ENCODE measurements around the gene TBC1D22A. TPM values are rescaled to one million over a fixed set of nuclear protein-coding genes. Genes with fewer than 3 reads are reported as not detected.

TBC1D22A gene
- polyA plus RNA-seq, 1 of the 3 experiments (the other 2 are of a cell fraction), result 16.5 TPM

DNA sequence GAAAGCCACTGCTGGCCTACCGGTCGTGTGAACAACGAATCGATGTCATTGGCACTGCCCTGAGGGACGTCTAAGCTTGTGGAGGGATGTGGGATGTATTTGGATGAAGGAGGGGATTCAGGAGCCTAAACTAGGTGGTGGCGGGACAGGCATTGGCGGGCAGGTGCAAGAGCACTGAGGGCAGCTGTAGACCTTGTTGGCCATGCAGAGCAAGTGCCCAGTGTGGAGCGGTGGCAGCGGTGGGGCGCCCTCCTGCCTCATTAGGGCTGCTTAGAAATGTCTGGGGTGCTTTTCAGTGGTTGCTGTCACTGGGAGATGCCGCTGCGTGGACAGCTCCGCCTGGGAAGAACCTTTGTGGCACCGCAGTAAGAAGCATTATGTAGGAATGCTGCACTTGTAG, 220.2 kb downstream of the TBC1D22A start:
- CTCF ChIA-PET, result no interaction called here
- Histone ChIP-seq H3K9me3 (no peaks in the 10 kb centered on the region), H4K20me1 (ENCODE audit: insufficient read depth) (0 out of 2 replicates have a peak, but pooled peaks cover 5% of the 10 kb centered on the region), H3K9ac (no peak overlapping the region), H3K79me2 (ENCODE audit: insufficient read depth) (no peaks in the 10 kb centered on the region), H3K9me2 (no peaks in the 10 kb centered on the region), H3K27ac (ENCODE audit: low read depth in 2 of 2, low read length in 1 of 2) (no peak overlapping the region), H3K36me3 (replicated peaks in 1 of 2; ENCODE audit: control insufficient read depth in 1 of 2, insufficient read depth in 2 of 2, low read length in 1 of 2) (peaks cover 5 to 10% of the 10 kb centered on the region in 2 experiments), H3F3A (replicated peaks; ENCODE audit: insufficient read depth) (no peaks in the 10 kb centered on the region), H3K4me3 (ENCODE audit: low read depth in 2 of 2, low read length in 1 of 2) (no peak overlapping the region), H3K4me1 (ENCODE audit: control insufficient read depth in 1 of 2, insufficient read depth in 2 of 2, low read depth in 1 of 2, low read length in 1 of 2) (peaks cover 0 to 5% of the 10 kb centered on the region in 2 experiments; a peak in 1 of 4 replicates), H3K4me2 (no peak overlapping the region), H2AFZ (ENCODE audit: low read depth) (no peak overlapping the region), H3K27me3 (ENCODE audit: insufficient read depth) (no peaks in the 10 kb centered on the region)
- POLR2A ChIA-PET, result no interaction called here
- 99% methylated on average over 11 of the region's 14 CpGs for WGBS (ENCODE audit: low lambda C conversion rate)
- TF ChIP-seq JUND (IDR thresholded peaks at IDR 0.05) (no peak), GABPA (IDR thresholded peaks at IDR 0.05; ENCODE audit: low read depth) (no peak), EZH2phosphoT487 (IDR thresholded peaks at IDR 0.05; ENCODE audit: borderline replicate concordance, low read depth) (no peak), RXRA (IDR thresholded peaks at IDR 0.05; ENCODE audit: borderline replicate concordance, low read depth) (no peak), RCOR1 (IDR thresholded peaks at IDR 0.05; ENCODE audit: low read length) (no peak)
- TF ChIP-seq, protein P1, sequence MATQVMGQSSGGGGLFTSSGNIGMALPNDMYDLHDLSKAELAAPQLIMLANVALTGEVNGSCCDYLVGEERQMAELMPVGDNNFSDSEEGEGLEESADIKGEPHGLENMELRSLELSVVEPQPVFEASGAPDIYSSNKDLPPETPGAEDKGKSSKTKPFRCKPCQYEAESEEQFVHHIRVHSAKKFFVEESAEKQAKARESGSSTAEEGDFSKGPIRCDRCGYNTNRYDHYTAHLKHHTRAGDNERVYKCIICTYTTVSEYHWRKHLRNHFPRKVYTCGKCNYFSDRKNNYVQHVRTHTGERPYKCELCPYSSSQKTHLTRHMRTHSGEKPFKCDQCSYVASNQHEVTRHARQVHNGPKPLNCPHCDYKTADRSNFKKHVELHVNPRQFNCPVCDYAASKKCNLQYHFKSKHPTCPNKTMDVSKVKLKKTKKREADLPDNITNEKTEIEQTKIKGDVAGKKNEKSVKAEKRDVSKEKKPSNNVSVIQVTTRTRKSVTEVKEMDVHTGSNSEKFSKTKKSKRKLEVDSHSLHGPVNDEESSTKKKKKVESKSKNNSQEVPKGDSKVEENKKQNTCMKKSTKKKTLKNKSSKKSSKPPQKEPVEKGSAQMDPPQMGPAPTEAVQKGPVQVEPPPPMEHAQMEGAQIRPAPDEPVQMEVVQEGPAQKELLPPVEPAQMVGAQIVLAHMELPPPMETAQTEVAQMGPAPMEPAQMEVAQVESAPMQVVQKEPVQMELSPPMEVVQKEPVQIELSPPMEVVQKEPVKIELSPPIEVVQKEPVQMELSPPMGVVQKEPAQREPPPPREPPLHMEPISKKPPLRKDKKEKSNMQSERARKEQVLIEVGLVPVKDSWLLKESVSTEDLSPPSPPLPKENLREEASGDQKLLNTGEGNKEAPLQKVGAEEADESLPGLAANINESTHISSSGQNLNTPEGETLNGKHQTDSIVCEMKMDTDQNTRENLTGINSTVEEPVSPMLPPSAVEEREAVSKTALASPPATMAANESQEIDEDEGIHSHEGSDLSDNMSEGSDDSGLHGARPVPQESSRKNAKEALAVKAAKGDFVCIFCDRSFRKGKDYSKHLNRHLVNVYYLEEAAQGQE (IDR thresholded peaks at IDR 0.05; ENCODE audit: low read depth, low read length), result no peak
- no peak for DNase-seq

DNA sequence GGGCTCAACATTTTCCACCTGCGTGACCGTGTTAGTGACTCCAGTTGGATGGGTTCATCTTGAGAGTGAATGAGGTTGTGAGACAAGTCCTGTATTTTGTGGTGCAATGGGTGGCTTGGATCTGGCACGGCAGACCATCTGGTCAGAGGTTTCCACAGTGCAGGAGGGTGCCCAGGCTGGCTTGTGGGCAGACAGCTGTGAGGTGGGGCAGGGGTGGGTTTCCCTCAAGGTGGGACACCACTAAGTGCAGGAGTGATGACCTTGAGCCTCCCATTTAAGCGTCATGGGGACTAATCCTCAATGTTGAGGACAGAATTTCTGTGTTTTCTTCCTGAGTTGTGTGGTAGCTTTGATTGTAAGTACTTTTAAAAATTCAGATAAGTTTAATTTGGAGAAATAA, 220.6 kb downstream of the TBC1D22A start:
- ChIA-PET CTCF (interaction anchor here (0.6 kb wide), 1 partner anchor 241 kb away, joined by 3 read pairs; no protein-coding TSS in a partner anchor), POLR2A (no interaction called here)
- no peak overlapping the region for H3K4me3 ChIP-seq (ENCODE audit: low read depth in 2 of 2, low read length in 1 of 2)
- H3K9me3 ChIP-seq, result no peaks in the 10 kb centered on the region
- no peaks in the 10 kb centered on the region for H3F3A ChIP-seq (replicated peaks; ENCODE audit: insufficient read depth)
- no peaks in the 10 kb centered on the region for H3K27me3 ChIP-seq (ENCODE audit: insufficient read depth)
- TF ChIP-seq TAF1 (IDR thresholded peaks at IDR 0.05; ENCODE audit: borderline replicate concordance, low read depth, low read length) (no peak), ELF1 (IDR thresholded peaks at IDR 0.05) (no peak), FOXJ3 (CRISPR knock-in tag; IDR thresholded peaks at IDR 0.05) (no peak), RCOR1 (IDR thresholded peaks at IDR 0.05; ENCODE audit: low read length) (no peak), JUND (IDR thresholded peaks at IDR 0.05) (no peak), SIN3A (IDR thresholded peaks at IDR 0.05; ENCODE audit: borderline replicate concordance, low read depth, low read length) (no peak), TEAD4 (IDR thresholded peaks at IDR 0.05; ENCODE audit: borderline replicate concordance, insufficient read depth) (no peak), RAD21 (IDR thresholded peaks at IDR 0.05; ENCODE audit: low read length) (no peak), POLR2AphosphoS5 (IDR thresholded peaks at IDR 0.05; ENCODE audit: low read depth, low read length) (no peak), EP300 (IDR thresholded peaks at IDR 0.05; ENCODE audit: borderline replicate concordance in 1 of 2, low read depth in 1 of 2, low read length in 1 of 2) (no peak), GATA2 (CRISPR knock-in tag; IDR thresholded peaks at IDR 0.05) (no peak), SMC3 (IDR thresholded peaks at IDR 0.05; ENCODE audit: low read depth, low read length) (no peak), YY1 (IDR thresholded peaks at IDR 0.05; ENCODE audit: low read depth) (no peak), RXRA (IDR thresholded peaks at IDR 0.05; ENCODE audit: borderline replicate concordance, low read depth) (no peak)
- TF ChIP-seq, protein P2, sequence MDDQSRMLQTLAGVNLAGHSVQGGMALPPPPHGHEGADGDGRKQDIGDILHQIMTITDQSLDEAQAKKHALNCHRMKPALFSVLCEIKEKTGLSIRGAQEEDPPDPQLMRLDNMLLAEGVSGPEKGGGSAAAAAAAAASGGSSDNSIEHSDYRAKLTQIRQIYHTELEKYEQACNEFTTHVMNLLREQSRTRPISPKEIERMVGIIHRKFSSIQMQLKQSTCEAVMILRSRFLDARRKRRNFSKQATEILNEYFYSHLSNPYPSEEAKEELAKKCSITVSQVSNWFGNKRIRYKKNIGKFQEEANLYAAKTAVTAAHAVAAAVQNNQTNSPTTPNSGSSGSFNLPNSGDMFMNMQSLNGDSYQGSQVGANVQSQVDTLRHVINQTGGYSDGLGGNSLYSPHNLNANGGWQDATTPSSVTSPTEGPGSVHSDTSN (IDR thresholded peaks at IDR 0.05), result no peak
- TF ChIP-seq, protein P3, sequence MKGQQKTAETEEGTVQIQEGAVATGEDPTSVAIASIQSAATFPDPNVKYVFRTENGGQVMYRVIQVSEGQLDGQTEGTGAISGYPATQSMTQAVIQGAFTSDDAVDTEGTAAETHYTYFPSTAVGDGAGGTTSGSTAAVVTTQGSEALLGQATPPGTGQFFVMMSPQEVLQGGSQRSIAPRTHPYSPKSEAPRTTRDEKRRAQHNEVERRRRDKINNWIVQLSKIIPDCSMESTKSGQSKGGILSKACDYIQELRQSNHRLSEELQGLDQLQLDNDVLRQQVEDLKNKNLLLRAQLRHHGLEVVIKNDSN (IDR thresholded peaks at IDR 0.05; ENCODE audit: borderline replicate concordance, low read depth), result no peak
- TF ChIP-seq, protein P4, sequence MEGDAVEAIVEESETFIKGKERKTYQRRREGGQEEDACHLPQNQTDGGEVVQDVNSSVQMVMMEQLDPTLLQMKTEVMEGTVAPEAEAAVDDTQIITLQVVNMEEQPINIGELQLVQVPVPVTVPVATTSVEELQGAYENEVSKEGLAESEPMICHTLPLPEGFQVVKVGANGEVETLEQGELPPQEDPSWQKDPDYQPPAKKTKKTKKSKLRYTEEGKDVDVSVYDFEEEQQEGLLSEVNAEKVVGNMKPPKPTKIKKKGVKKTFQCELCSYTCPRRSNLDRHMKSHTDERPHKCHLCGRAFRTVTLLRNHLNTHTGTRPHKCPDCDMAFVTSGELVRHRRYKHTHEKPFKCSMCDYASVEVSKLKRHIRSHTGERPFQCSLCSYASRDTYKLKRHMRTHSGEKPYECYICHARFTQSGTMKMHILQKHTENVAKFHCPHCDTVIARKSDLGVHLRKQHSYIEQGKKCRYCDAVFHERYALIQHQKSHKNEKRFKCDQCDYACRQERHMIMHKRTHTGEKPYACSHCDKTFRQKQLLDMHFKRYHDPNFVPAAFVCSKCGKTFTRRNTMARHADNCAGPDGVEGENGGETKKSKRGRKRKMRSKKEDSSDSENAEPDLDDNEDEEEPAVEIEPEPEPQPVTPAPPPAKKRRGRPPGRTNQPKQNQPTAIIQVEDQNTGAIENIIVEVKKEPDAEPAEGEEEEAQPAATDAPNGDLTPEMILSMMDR (IDR thresholded peaks at IDR 0.05), result no peak
- H3K36me3 ChIP-seq (replicated peaks in 1 of 2; ENCODE audit: control insufficient read depth in 1 of 2, insufficient read depth in 2 of 2, low read length in 1 of 2), result peaks cover 5 to 10% of the 10 kb centered on the region in 2 experiments
- no peak overlapping the region for H3K4me2 ChIP-seq
- H3K4me1 ChIP-seq (ENCODE audit: control insufficient read depth in 1 of 2, insufficient read depth in 2 of 2, low read depth in 1 of 2, low read length in 1 of 2), result peaks cover 0 to 5% of the 10 kb centered on the region in 2 experiments; a peak in 1 of 4 replicates
- no peak overlapping the region for H3K27ac ChIP-seq (ENCODE audit: low read depth in 2 of 2, low read length in 1 of 2)
- H4K20me1 ChIP-seq (ENCODE audit: insufficient read depth), result 0 out of 2 replicates have a peak, but pooled peaks cover 5% of the 10 kb centered on the region
- no peak overlapping the region for H2AFZ ChIP-seq (ENCODE audit: low read depth)
- no peaks in the 10 kb centered on the region for H3K79me2 ChIP-seq (ENCODE audit: insufficient read depth)
- no peaks in the 10 kb centered on the region for H3K9me2 ChIP-seq
- no peak for DNase-seq
- WGBS (ENCODE audit: low lambda C conversion rate), result 92% methylated on average over 4 of the region's 4 CpGs
- no peak overlapping the region for H3K9ac ChIP-seq
